Measurements from ENCODE around the gene PTPN20.
"Not testable (repeated sequence)": the region's sequence is repeated elsewhere in the genome, so short reads cannot be mapped to it uniquely, and the experiment has no call there.

PTPN20 gene

GRCh38 chr10:46911144-46911876 is at the start of gene PTPN20:
Gene PTPN20 (plus strand): TSS chr10:46911428. CDS start chr10:46932500, 21,072 bp downstream.
- H4K20me1 ChIP-seq (ENCODE audit: control insufficient read depth, insufficient read depth, low read depth, low read length); H3K9me3 ChIP-seq (ENCODE audit: control insufficient read depth, insufficient read depth, low read length); H3K4me2 ChIP-seq (ENCODE audit: low read length); H3K27ac ChIP-seq (ENCODE audit: low read depth, low read length); H3K79me2 ChIP-seq (ENCODE audit: control insufficient read depth, low read length); H3K4me1 ChIP-seq (ENCODE audit: control insufficient read depth, low read length); H3K4me3 ChIP-seq (ENCODE audit: low read length); H3F3A ChIP-seq (ENCODE audit: control insufficient read depth, insufficient read depth); H3K36me3 ChIP-seq (ENCODE audit: control insufficient read depth, low read length); H3K9me2 ChIP-seq (replicated peaks; ENCODE audit: control insufficient read depth, low read length); H3K27me3 ChIP-seq (ENCODE audit: control insufficient read depth, low read length): not testable (repeated sequence)

- H3K9me3 ChIP-seq (ENCODE audit: control insufficient read depth, insufficient read depth, low read length); H3F3A ChIP-seq (ENCODE audit: control insufficient read depth, insufficient read depth); H3K79me2 ChIP-seq (ENCODE audit: control insufficient read depth, low read length); H4K20me1 ChIP-seq (ENCODE audit: control insufficient read depth, insufficient read depth, low read depth, low read length); H3K4me3 ChIP-seq (ENCODE audit: low read length); H3K4me1 ChIP-seq (ENCODE audit: control insufficient read depth, low read length); H3K27ac ChIP-seq (ENCODE audit: low read depth, low read length); H3K9me2 ChIP-seq (replicated peaks; ENCODE audit: control insufficient read depth, low read length); H3K27me3 ChIP-seq (ENCODE audit: control insufficient read depth, low read length); H3K4me2 ChIP-seq (ENCODE audit: low read length); H3K36me3 ChIP-seq (ENCODE audit: control insufficient read depth, low read length): not testable (repeated sequence)
These were observed 41.5 kb upstream of the PTPN20 start for GRCh38 chr10:46869716-46870115.

GRCh38 chr10:46871583-46871982 is 39.6 kb upstream of the PTPN20 start:
- H3K9me2 ChIP-seq (replicated peaks; ENCODE audit: control insufficient read depth, low read length), result not testable (repeated sequence)

GRCh38 chr10:46875304-46875703 is 35.9 kb upstream of the PTPN20 start:
- H3K27ac ChIP-seq (ENCODE audit: low read depth, low read length); H3F3A ChIP-seq (ENCODE audit: control insufficient read depth, insufficient read depth); H3K4me2 ChIP-seq (ENCODE audit: low read length); H3K27me3 ChIP-seq (ENCODE audit: control insufficient read depth, low read length); H3K79me2 ChIP-seq (ENCODE audit: control insufficient read depth, low read length); H3K36me3 ChIP-seq (ENCODE audit: control insufficient read depth, low read length); H3K4me3 ChIP-seq (ENCODE audit: low read length); H4K20me1 ChIP-seq (ENCODE audit: control insufficient read depth, insufficient read depth, low read depth, low read length); H3K9me2 ChIP-seq (replicated peaks; ENCODE audit: control insufficient read depth, low read length); H3K4me1 ChIP-seq (ENCODE audit: control insufficient read depth, low read length); H3K9me3 ChIP-seq (ENCODE audit: control insufficient read depth, insufficient read depth, low read length): not testable (repeated sequence)

More at GRCh38 chr10:46871583-46871982, 39.6 kb upstream of the PTPN20 start:
- not testable (repeated sequence) for H3K9me3 ChIP-seq (ENCODE audit: control insufficient read depth, insufficient read depth, low read length); H3K27me3 ChIP-seq (ENCODE audit: control insufficient read depth, low read length); H3K4me3 ChIP-seq (ENCODE audit: low read length); H3K27ac ChIP-seq (ENCODE audit: low read depth, low read length); H3K4me1 ChIP-seq (ENCODE audit: control insufficient read depth, low read length); H3K79me2 ChIP-seq (ENCODE audit: control insufficient read depth, low read length); H3F3A ChIP-seq (ENCODE audit: control insufficient read depth, insufficient read depth); H3K36me3 ChIP-seq (ENCODE audit: control insufficient read depth, low read length); H3K4me2 ChIP-seq (ENCODE audit: low read length); H4K20me1 ChIP-seq (ENCODE audit: control insufficient read depth, insufficient read depth, low read depth, low read length)

GRCh38 chr10:46876773-46877172 is 34.5 kb upstream of the PTPN20 start:
- not testable (repeated sequence) for H4K20me1 ChIP-seq (ENCODE audit: control insufficient read depth, insufficient read depth, low read depth, low read length); H3F3A ChIP-seq (ENCODE audit: control insufficient read depth, insufficient read depth); H3K36me3 ChIP-seq (ENCODE audit: control insufficient read depth, low read length); H3K4me1 ChIP-seq (ENCODE audit: control insufficient read depth, low read length); H3K27ac ChIP-seq (ENCODE audit: low read depth, low read length); H3K27me3 ChIP-seq (ENCODE audit: control insufficient read depth, low read length); H3K4me3 ChIP-seq (ENCODE audit: low read length); H3K9me3 ChIP-seq (ENCODE audit: control insufficient read depth, insufficient read depth, low read length); H3K4me2 ChIP-seq (ENCODE audit: low read length); H3K9me2 ChIP-seq (replicated peaks; ENCODE audit: control insufficient read depth, low read length); H3K79me2 ChIP-seq (ENCODE audit: control insufficient read depth, low read length)

- not testable (repeated sequence) for H3K4me1 ChIP-seq (ENCODE audit: control insufficient read depth, low read length); H3K4me3 ChIP-seq (ENCODE audit: low read length); H3K9me2 ChIP-seq (replicated peaks; ENCODE audit: control insufficient read depth, low read length); H3K4me2 ChIP-seq (ENCODE audit: low read length); H3K27me3 ChIP-seq (ENCODE audit: control insufficient read depth, low read length); H3K27ac ChIP-seq (ENCODE audit: low read depth, low read length); H3K79me2 ChIP-seq (ENCODE audit: control insufficient read depth, low read length); H3K36me3 ChIP-seq (ENCODE audit: control insufficient read depth, low read length); H3F3A ChIP-seq (ENCODE audit: control insufficient read depth, insufficient read depth); H3K9me3 ChIP-seq (ENCODE audit: control insufficient read depth, insufficient read depth, low read length); H4K20me1 ChIP-seq (ENCODE audit: control insufficient read depth, insufficient read depth, low read depth, low read length)
These were observed 32.5 kb upstream of the PTPN20 start for GRCh38 chr10:46878761-46879160.
